Osteoblast (primary cell): ENCODE measurements around the gene TMIE. TPM values are rescaled to one million over a fixed set of nuclear protein-coding genes. Genes with fewer than 3 reads are reported as not detected.

Experiments
- DNase-seq: peaks from one replicate; pipeline ENCODE4 v3.0.0; 2011; ENCODE audit warnings: low spot score, mixed read lengths; ENCODE audit not compliant: insufficient read length; ENCODE audit errors: missing footprints
- H2AFZ ChIP-seq: 2 replicates; pipeline ENCODE4 v1.6.0; 2011; ENCODE audit warnings: mild to moderate bottlenecking, low read length
- H3K27ac ChIP-seq: 2 replicates; pipeline ENCODE4 v1.5.1; 2011; ENCODE audit warnings: mild to moderate bottlenecking, low read depth, low read length, moderate library complexity
- H3K27me3 ChIP-seq: 2 replicates; pipeline ENCODE4 v1.6.0; 2012; ENCODE audit warnings: mild to moderate bottlenecking, control low read depth, inconsistent platforms, low read length, moderate library complexity; ENCODE audit not compliant: insufficient read depth
- H3K36me3 ChIP-seq: 2 replicates; pipeline ENCODE4 v1.5.1; 2011; ENCODE audit warnings: mild to moderate bottlenecking, low read length, control low read depth, moderate library complexity; ENCODE audit not compliant: insufficient read depth
- H3K4me1 ChIP-seq: 2 replicates; pipeline ENCODE4 v1.5.1; 2011; ENCODE audit warnings: mild to moderate bottlenecking, low read length, control low read depth, moderate library complexity; ENCODE audit not compliant: insufficient read depth
- H3K4me2 ChIP-seq: 2 replicates; pipeline ENCODE4 v1.6.0; 2011; ENCODE audit warnings: mild to moderate bottlenecking, low read length; ENCODE audit not compliant: insufficient read depth
- H3K4me3 ChIP-seq: fragments of 200-600 bp; sonication (generic); 3 replicates; pipeline ENCODE4 v1.5.1; 2012; ENCODE audit warnings: mild to moderate bottlenecking, low read length, inconsistent platforms; ENCODE audit not compliant: insufficient read depth
- H3K79me2 ChIP-seq: 2 replicates; pipeline ENCODE4 v1.6.0; 2012; ENCODE audit warnings: mild to moderate bottlenecking, low read length, control low read depth, inconsistent platforms; ENCODE audit not compliant: insufficient read depth
- H3K9me3 ChIP-seq: 2 replicates; pipeline ENCODE4 v1.5.1; 2011; ENCODE audit warnings: low read depth, low read length, control low read depth
- H4K20me1 ChIP-seq: 2 replicates; pipeline ENCODE4 v1.6.0; 2012; ENCODE audit warnings: mild to moderate bottlenecking, low read length, control low read depth; ENCODE audit not compliant: insufficient read depth
- CTCF ChIP-seq: IDR thresholded peaks from 2 replicates; pipeline ENCODE4 v1.5.1; 2011; ENCODE audit warnings: mild to moderate bottlenecking, low read depth, low read length, moderate library complexity; ENCODE audit errors: extremely low read depth
- total RNA-seq: library from RNA; depleted of rRNA; stranded (reverse); fragments of >200 nt; gene quantifications from 2 replicates; pipeline ENCODE4 v1.2.3, GENCODE V29; 2012

TMIE gene
- total RNA-seq, 1 donor = under 0.01 TPM

DNA sequence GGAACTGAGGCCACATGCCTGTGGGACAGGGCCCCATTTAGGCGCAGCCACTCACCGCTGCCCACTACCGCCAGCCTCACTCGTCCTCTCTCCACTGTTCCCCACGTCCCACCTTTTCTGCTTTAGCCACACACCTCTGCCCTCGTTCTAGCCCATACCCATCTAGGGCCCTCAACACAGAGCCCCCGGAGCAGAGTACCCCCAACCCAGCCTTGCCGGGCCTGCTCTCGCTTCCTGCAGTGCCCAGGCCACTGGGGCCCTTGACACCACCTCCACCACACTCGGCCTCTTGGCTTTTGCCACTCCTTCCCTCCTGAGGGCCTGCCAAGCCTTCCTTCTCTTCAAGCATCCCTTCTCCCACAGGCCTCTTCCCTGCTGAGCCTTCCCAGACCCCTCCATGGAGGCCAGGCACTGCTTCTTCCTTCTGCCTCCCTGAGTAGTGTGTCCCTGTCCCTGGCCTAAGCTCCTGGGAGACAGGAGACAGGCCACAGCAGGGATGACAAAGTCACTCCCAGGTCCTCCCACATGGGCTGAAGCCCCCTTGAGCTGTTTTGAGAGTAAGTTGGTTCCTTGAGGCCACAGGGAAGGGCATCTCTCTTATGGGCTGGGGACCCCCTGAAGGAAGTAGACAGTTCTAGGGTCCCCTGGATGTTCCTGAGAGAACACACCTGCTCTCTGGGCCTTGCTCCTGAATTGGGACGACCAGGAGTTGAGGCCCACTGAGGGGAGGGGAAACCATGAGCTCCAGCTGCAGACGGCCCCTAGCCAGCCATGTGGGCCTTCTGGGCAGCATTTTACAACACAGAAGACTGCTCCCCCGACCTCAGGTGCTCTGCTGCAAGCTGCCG lies 12.1 kb downstream of the TMIE start:
- Histone ChIP-seq H3K4me1 (no peaks in the 10 kb centered on the region), H3K36me3 (no peaks in the 10 kb centered on the region), H3K4me2 (no peak overlapping the region), H3K79me2 (no peaks in the 10 kb centered on the region), H3K4me3 (no peak overlapping the region), H3K27ac (no peak overlapping the region), H2AFZ (no peak overlapping the region), H3K9me3 (no peaks in the 10 kb centered on the region), H4K20me1 (no peaks in the 10 kb centered on the region), H3K27me3 (no peaks in the 10 kb centered on the region)
- peak; percentile 71 for DNase-seq
- TF ChIP-seq CTCF = no peak

DNA sequence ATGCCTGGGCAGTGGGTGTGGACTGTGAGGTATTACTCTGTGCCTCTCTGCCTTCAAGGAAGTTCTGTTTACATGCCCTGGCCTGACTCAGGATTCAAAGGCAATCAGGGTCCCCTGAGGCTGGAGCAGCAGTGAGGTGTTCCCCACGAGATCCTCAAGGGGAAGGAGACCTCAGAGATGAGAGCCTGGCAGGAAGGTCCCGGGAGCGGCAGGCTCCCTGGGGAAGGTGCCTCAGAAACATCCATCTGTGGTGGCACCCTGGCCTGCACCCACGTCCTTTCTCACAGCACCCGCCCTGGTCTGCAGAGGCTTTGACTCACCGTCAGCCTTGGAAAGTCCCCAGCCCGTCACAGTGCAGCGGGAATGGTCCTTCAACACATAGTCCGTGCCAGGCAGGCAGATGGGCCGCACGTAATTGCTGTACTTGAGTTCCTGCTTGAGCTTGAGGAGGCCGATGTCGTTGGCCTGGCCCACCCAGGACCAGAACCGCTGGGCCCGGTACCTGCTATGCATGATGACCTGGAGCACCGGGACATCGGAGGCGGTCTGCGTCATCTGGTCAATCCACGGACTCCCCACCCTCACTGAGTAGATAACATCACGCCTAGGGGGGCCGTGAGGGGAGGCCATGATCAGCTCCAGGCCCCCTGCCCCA lies 12.8 kb downstream of the TMIE start:
- Histone ChIP-seq H3K27me3 (no peaks in the 10 kb centered on the region), H2AFZ (no peak overlapping the region), H3K36me3 (no peaks in the 10 kb centered on the region), H3K4me2 (no peak overlapping the region), H3K9me3 (no peaks in the 10 kb centered on the region), H3K4me3 (no peak overlapping the region), H3K79me2 (no peaks in the 10 kb centered on the region), H4K20me1 (no peaks in the 10 kb centered on the region), H3K4me1 (no peaks in the 10 kb centered on the region), H3K27ac (no peak overlapping the region)
- no peak for TF ChIP-seq CTCF
- peak; percentile 89 for DNase-seq

DNA sequence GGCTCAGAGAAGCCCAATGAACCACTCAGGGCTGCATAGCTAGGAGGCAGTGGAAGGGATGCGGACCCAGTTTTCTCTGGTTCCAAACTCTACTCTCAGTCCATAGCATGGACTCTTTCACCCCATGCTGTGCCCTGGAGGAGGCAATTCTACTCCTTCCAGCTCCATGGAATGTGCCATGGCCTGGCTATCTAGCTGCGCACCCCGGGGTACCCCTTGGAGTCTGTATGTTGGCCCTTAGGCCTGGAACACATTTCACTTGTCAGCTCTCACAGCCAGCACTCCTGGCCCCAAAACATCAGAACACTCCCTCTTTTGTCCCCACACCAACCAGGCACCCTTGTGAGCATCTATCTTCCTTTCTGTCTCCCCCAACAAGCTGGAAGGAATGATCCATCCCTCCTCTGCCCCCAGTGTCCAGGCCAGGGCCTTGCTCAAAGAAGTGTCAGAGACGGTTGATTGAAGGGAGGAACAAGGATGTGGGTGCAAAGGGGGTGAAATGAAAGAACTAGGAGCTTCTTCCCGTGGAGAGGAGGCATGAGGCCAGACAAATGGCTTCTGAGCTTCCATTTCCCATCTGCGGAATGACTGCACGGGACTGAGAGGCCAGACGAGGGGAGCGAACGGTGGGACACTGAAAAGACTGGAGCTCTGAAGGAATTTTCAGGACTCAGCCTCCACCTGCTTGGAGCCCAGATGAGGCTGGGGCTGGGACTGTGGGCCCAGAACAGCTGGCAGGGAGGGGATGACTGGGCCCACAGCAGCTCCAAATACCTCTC lies 13.7 kb downstream of the TMIE start:
- no peaks in the 10 kb centered on the region for H3K4me1 ChIP-seq
- H3K4me2 ChIP-seq = no peak overlapping the region
- no peak overlapping the region for H3K27ac ChIP-seq
- no peaks in the 10 kb centered on the region for H3K9me3 ChIP-seq
- no peaks in the 10 kb centered on the region for H3K36me3 ChIP-seq
- no peak overlapping the region for H2AFZ ChIP-seq
- no peak for TF ChIP-seq CTCF
- H4K20me1 ChIP-seq = no peaks in the 10 kb centered on the region
- peaks cover 6% of the 10 kb centered on the region for H3K27me3 ChIP-seq
- H3K4me3 ChIP-seq = no peak overlapping the region
- H3K79me2 ChIP-seq = no peaks in the 10 kb centered on the region
- DNase-seq = peak; percentile 74
